SK-N-SH treated with all-trans-retinoic acid at 6 μM for 48 hours (cell line): ENCODE results near the gene CBLL1.

ENCODE experiments used
- ARNTL ChIP-seq: fragments of 450-650 bp; formaldehyde crosslinking; IDR thresholded peaks from 2 replicates; pipeline ENCODE4 v1.5.0; 2020; ENCODE audit warnings: low read depth, mild to moderate bottlenecking, moderate library complexity, borderline replicate concordance
- CSDC2 ChIP-seq: fragments of 250-450 bp; sonication (Bioruptor Pico); IDR thresholded peaks from 2 replicates; pipeline ENCODE4 v1.5.0; 2020; ENCODE audit warnings: mild to moderate bottlenecking, moderate library complexity
- CSRNP3 ChIP-seq: fragments of 250-450 bp; sonication (Bioruptor Pico); IDR thresholded peaks from 2 replicates; pipeline ENCODE4 v1.5.1; 2021; ENCODE audit warnings: mild to moderate bottlenecking, moderate library complexity
- ESRRG ChIP-seq: fragments of 250-450 bp; sonication (Bioruptor Pico); IDR thresholded peaks from 2 replicates; pipeline ENCODE4 v1.6.1; 2021; ENCODE audit warnings: mild to moderate bottlenecking
- PATZ1 ChIP-seq: fragments of 250-450 bp; sonication (Bioruptor Pico); IDR thresholded peaks from 2 replicates; pipeline ENCODE4 v1.8.0; 2020; ENCODE audit warnings: mild to moderate bottlenecking, moderate library complexity, borderline replicate concordance
- POU6F1 ChIP-seq: fragments of 250-450 bp; sonication (Bioruptor Pico); IDR thresholded peaks from 2 replicates; pipeline ENCODE4 v1.8.0; 2021; ENCODE audit warnings: low read depth, mild to moderate bottlenecking, moderate library complexity, borderline replicate concordance
- PPARA ChIP-seq: fragments of 250-450 bp; sonication (Bioruptor Pico); IDR thresholded peaks from 2 replicates; pipeline ENCODE4 v1.5.0; 2020; ENCODE audit warnings: mild to moderate bottlenecking, borderline replicate concordance
- SNAI2 ChIP-seq: fragments of 250-450 bp; sonication (Bioruptor Pico); IDR thresholded peaks from 2 replicates; pipeline ENCODE4 v1.5.0; 2020; ENCODE audit warnings: mild to moderate bottlenecking, moderate library complexity
- ZC3H10 ChIP-seq: fragments of 250-450 bp; sonication (Bioruptor Pico); IDR thresholded peaks from 2 replicates; pipeline ENCODE4 v1.5.1; 2021; ENCODE audit warnings: mild to moderate bottlenecking, moderate library complexity
- ZFP3 ChIP-seq: fragments of 250-450 bp; sonication (Bioruptor Pico); IDR thresholded peaks from 2 replicates; pipeline ENCODE4 v1.5.0; 2020; ENCODE audit warnings: mild to moderate bottlenecking, moderate library complexity
- ZNF565 ChIP-seq: fragments of 450-650 bp; formaldehyde crosslinking; conservative IDR thresholded peaks from 2 replicates; pipeline ENCODE4 v1.5.0; 2020; ENCODE audit warnings: low read depth, mild to moderate bottlenecking, moderate library complexity

- TF ChIP-seq PPARA (CRISPR knock-in tag), result no peak
- TF ChIP-seq CSRNP3 (CRISPR knock-in tag), result no peak
- TF ChIP-seq ZFP3 (CRISPR knock-in tag), result no peak
- TF ChIP-seq ESRRG (CRISPR knock-in tag), result no peak
- TF ChIP-seq PATZ1, result no peak
- TF ChIP-seq ZNF565 (CRISPR knock-in tag), result no peak
- TF ChIP-seq POU6F1 (CRISPR knock-in tag), result no peak
- no peak for TF ChIP-seq SNAI2 (CRISPR knock-in tag)
- no peak for TF ChIP-seq ZC3H10 (CRISPR knock-in tag)
- TF ChIP-seq ARNTL (CRISPR knock-in tag), result no peak
- no peak for TF ChIP-seq CSDC2
Measured at GRCh38 chr7:107777702-107778101, 33.8 kb downstream of the CBLL1 start.
